Measurements from ENCODE around the gene NEK2.

- TF ChIP-seq, protein P1, sequence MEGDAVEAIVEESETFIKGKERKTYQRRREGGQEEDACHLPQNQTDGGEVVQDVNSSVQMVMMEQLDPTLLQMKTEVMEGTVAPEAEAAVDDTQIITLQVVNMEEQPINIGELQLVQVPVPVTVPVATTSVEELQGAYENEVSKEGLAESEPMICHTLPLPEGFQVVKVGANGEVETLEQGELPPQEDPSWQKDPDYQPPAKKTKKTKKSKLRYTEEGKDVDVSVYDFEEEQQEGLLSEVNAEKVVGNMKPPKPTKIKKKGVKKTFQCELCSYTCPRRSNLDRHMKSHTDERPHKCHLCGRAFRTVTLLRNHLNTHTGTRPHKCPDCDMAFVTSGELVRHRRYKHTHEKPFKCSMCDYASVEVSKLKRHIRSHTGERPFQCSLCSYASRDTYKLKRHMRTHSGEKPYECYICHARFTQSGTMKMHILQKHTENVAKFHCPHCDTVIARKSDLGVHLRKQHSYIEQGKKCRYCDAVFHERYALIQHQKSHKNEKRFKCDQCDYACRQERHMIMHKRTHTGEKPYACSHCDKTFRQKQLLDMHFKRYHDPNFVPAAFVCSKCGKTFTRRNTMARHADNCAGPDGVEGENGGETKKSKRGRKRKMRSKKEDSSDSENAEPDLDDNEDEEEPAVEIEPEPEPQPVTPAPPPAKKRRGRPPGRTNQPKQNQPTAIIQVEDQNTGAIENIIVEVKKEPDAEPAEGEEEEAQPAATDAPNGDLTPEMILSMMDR (IDR thresholded peaks at IDR 0.05), result no peak
- no peak for TF ChIP-seq POLR2A (IDR thresholded peaks at IDR 0.05)
Observed at GRCh38 chr1:211653293-211653692, 22.1 kb downstream of the NEK2 start.

All from body of pancreas (tissue), 4 donors.